ENCODE results near the gene FAM83E. TPM values are rescaled to one million over a fixed set of nuclear protein-coding genes. Genes with fewer than 3 reads are reported as not detected.

Gene FAM83E
- total and polyA plus RNA-seq, 10 of the 15 experiments (the other 5 are each of a cell fraction or from before 2014, with no cell fraction given): 0.14 to 2.5 (median 0.33) TPM; not detected in 4

- POLR2A ChIA-PET: interaction anchor here (0.5 kb wide), 1 partner anchor 8 kb away, joined by 3 read pairs; no protein-coding TSS in a partner anchor
- Histone ChIP-seq H3K4me3 (no peak overlapping the region), H3K9ac (ENCODE audit: control insufficient read depth, insufficient read depth, low read length) (no peak overlapping the region), H4K20me1 (ENCODE audit: control insufficient read depth, insufficient read depth) (no peaks in the 10 kb centered on the region), H3K27ac (ENCODE audit: control insufficient read depth, insufficient read depth) (no peak overlapping the region), H3K36me3 (ENCODE audit: control insufficient read depth in 2 of 2, insufficient read depth in 2 of 2, low read length in 1 of 2) (no peaks in the 10 kb centered on the region), H3K4me1 (ENCODE audit: control insufficient read depth, insufficient read depth, low read length) (peaks cover 9% of the 10 kb centered on the region), H3K9me3 (replicated peaks; ENCODE audit: control insufficient read depth, insufficient read depth, low read length) (no peaks in the 10 kb centered on the region; the same call in 1 of the 3 replicates), H3K4me2 (ENCODE audit: control insufficient read depth, insufficient read depth) (no peak overlapping the region), H3K79me2 (ENCODE audit: control insufficient read depth, insufficient read depth, low read length) (no peaks in the 10 kb centered on the region), H3K27me3 (replicated peaks in 1 of 2; ENCODE audit: control insufficient read depth in 2 of 2, insufficient read depth in 2 of 2, low read length in 1 of 2) (no peaks in the 10 kb centered on the region), H2AFZ (ENCODE audit: control insufficient read depth, low read depth, low read length) (no peak overlapping the region)
- RAD21 ChIA-PET (ENCODE audit: unreplicated experiment): no interaction called here
- ATAC-seq: no peak
- FAIRE-seq: no peak
- no TSS peak for BruUV-seq (replicated peaks)
- 78% methylated on average over 14 of the region's 14 CpGs for WGBS (ENCODE audit: insufficient coverage, insufficient replicate concordance, low lambda C conversion rate, missing lambda C conversion rate)
- DNase-seq (ENCODE audit: low read depth, low spot score): no peak
- CTCF ChIA-PET: interaction anchor here (3.6 kb wide), 1 partner anchor 10 kb away, joined by 20 read pairs; no protein-coding TSS in a partner anchor
- in situ Hi-C loops (cut with MboI) (no loop called here), intact Hi-C loops (cut with micrococcal nuclease; ENCODE audit: unreplicated experiment) (loop anchor here (5.0 kb wide), 1 partner anchor 118 kb away; no protein-coding TSS in a partner anchor)
- SMC1A ChIA-PET (ENCODE audit: uncharacterized antibody, unreplicated experiment): no interaction called here
- TF ChIP-seq RELA (IDR thresholded peaks at IDR 0.05; ENCODE audit: borderline replicate concordance, partially characterized antibody) (no peak), ATF2 (IDR thresholded peaks at IDR 0.05; ENCODE audit: low read length) (no peak), ZNF622 (IDR thresholded peaks at IDR 0.05) (no peak), EED (IDR thresholded peaks at IDR 0.05; ENCODE audit: low read depth) (no peak), PML (IDR thresholded peaks at IDR 0.05; ENCODE audit: low read length) (no peak), JUNB (IDR thresholded peaks at IDR 0.05) (no peak)
- TF ChIP-seq, protein P1, sequence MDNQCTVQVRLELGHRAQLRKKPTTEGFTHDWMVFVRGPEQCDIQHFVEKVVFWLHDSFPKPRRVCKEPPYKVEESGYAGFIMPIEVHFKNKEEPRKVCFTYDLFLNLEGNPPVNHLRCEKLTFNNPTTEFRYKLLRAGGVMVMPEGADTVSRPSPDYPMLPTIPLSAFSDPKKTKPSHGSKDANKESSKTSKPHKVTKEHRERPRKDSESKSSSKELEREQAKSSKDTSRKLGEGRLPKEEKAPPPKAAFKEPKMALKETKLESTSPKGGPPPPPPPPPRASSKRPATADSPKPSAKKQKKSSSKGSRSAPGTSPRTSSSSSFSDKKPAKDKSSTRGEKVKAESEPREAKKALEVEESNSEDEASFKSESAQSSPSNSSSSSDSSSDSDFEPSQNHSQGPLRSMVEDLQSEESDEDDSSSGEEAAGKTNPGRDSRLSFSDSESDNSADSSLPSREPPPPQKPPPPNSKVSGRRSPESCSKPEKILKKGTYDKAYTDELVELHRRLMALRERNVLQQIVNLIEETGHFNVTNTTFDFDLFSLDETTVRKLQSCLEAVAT (IDR thresholded peaks at IDR 0.05): no peak
Observed at GRCh38 chr19:48664476-48664875, 49.6 kb upstream of the FAM83E start.

Data from GM12878 (cell line).